Glutamatergic neuron (in vitro differentiated cells): ENCODE measurements around the gene PUS3. TPM values are rescaled to one million over a fixed set of nuclear protein-coding genes. Genes with fewer than 3 reads are reported as not detected.

Experiments
- DNase-seq: peaks from one replicate; pipeline ENCODE4 v3.0.0; 2022
- H3K27ac Mint-ChIP-seq: one replicate; pipeline ENCODE4 v1.8.0; 2020; ENCODE audit warnings: mild to moderate bottlenecking, mixed read lengths, inconsistent platforms; ENCODE audit not compliant: unreplicated experiment
- H3K27me3 Mint-ChIP-seq: one replicate; pipeline ENCODE4 v1.8.0; 2020; ENCODE audit warnings: mild to moderate bottlenecking, moderate library complexity, mixed read lengths, inconsistent platforms; ENCODE audit not compliant: unreplicated experiment
- H3K36me3 Mint-ChIP-seq: one replicate; pipeline ENCODE4 v1.8.0; 2020; ENCODE audit warnings: mild to moderate bottlenecking, mixed read lengths, inconsistent platforms; ENCODE audit not compliant: unreplicated experiment
- H3K4me1 Mint-ChIP-seq: one replicate; pipeline ENCODE4 v1.8.0; 2020; ENCODE audit warnings: mild to moderate bottlenecking, low read depth, mixed read lengths, inconsistent platforms; ENCODE audit not compliant: unreplicated experiment
- H3K4me3 Mint-ChIP-seq: one replicate; pipeline ENCODE4 v1.8.0; 2020; ENCODE audit warnings: mild to moderate bottlenecking, mixed read lengths, inconsistent platforms; ENCODE audit not compliant: unreplicated experiment
- H3K9me3 Mint-ChIP-seq: one replicate; pipeline ENCODE4 v1.8.0; 2020; ENCODE audit warnings: mild to moderate bottlenecking, moderate library complexity, mixed read lengths, inconsistent platforms; ENCODE audit not compliant: unreplicated experiment
- total RNA-seq: library from RNA; stranded (reverse); fragmentation: NEBNext Ultra II Directional; extraction: Animal tissue kit (Norgen Biotek cat#: 25700); gene quantifications from one replicate; pipeline ENCODE4 v1.2.1, GENCODE V29; 2021; ENCODE audit not compliant: unreplicated experiment
- TF ChIP-seq, protein P1 (sequence below): fragments of 200-600 bp; sonication (generic); IDR thresholded peaks from one replicate; pipeline ENCODE4 v1.5.0; 2021; ENCODE audit not compliant: partially characterized antibody, unreplicated experiment

Gene PUS3
- total RNA-seq, 1 donor from 2014 or later, result 12.6 TPM

DNA sequence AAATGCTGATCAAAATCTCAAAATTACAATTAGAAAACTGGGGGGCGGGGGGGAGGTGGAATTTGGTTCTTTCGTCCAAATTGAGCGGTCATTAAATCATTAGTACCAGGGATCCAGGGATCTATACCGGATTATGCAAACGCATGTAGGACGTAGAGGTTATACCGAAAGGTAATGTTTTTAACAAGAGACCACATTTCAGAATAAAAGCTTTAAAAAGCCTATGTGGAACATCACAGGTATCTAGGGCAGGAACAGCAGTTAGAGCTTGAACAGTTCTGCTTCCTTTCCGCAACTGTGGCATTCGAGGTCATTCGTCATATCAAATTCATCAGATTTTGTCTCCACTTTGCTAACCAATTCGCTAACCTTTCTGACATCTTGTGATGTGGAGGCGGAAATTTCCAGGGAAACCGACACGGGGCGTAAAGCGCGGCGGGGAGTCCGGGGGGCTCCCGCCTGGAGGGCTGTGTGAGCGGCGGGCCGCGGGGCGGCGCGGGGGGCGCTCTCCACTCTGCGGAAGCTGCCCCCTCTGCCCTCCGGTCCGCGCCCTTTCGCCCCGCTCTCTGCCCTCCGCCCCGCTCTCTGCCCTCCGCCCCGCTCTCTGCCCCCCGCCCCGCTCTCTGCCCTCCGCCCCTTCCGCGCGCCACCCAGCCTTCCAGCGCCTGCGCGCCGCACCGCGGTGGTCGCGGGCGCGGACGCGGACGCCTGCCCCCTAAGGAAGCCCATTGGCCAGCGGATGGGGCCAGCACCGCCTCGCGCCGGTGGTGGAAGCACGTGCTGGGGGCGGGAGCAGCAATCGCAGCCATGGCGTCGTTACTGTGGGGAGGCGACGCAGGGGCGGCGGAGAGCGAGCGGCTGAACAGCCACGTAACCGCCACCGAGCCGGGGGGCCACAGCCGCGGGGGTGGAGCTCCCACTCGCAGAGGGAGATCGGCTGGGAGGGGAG lies 979 bp upstream of the PUS3 start, which contains the start of gene DDX25:
Gene DDX25, plus strand, starts transcription at position 798 of the 949 bp plus-strand sequence. Its CDS starts 10 bp downstream, at position 808.
- H3K27ac Mint-ChIP-seq, result peak within 1 kb of the TSS; percentile 24
- H3K9me3 Mint-ChIP-seq, result peaks cover 8% of the 10 kb centered on the region
- peaks cover 8% of the 10 kb centered on the region for H3K36me3 Mint-ChIP-seq
- H3K4me1 Mint-ChIP-seq, result peaks cover 6% of the 10 kb centered on the region
- DNase-seq, result peak; percentile 88
- TF ChIP-seq, protein P1, sequence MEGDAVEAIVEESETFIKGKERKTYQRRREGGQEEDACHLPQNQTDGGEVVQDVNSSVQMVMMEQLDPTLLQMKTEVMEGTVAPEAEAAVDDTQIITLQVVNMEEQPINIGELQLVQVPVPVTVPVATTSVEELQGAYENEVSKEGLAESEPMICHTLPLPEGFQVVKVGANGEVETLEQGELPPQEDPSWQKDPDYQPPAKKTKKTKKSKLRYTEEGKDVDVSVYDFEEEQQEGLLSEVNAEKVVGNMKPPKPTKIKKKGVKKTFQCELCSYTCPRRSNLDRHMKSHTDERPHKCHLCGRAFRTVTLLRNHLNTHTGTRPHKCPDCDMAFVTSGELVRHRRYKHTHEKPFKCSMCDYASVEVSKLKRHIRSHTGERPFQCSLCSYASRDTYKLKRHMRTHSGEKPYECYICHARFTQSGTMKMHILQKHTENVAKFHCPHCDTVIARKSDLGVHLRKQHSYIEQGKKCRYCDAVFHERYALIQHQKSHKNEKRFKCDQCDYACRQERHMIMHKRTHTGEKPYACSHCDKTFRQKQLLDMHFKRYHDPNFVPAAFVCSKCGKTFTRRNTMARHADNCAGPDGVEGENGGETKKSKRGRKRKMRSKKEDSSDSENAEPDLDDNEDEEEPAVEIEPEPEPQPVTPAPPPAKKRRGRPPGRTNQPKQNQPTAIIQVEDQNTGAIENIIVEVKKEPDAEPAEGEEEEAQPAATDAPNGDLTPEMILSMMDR, result no peak
- peak within 1 kb of the TSS; percentile 88 for H3K4me3 Mint-ChIP-seq
- no peaks in the 10 kb centered on the region for H3K27me3 Mint-ChIP-seq

DNA sequence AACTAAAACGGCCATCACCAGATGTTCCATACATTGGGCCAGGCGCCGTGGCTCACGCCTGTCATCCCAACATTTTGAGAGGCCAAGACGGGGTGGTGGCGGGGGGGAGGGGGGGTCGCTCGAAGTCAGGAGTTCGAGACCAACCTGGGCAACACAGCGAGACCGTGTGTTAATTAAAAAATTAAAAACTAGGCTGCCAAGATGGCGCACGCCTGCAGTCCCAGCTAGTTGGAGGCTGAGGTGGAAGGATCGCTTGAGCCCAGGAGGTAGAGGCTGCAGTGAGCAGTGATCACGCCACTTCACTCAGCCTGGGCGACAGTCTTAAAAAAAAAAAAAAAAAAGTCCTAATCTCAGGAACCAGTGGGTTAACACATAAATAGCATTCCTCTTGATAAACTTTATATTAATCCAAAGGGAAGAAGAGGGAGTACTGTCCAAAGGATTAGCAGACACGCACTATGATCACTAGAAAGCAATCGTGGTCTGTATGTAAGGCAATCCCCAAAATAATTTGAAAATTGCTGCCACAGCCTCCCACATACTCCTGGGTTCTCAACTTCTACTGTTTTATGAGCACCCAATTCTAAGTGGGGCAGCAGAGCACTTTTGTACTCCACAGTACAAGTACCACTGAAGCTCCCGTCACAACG lies 604 bp downstream of the PUS3 start:
- DNase-seq, result no peak
- peaks cover 8% of the 10 kb centered on the region for H3K36me3 Mint-ChIP-seq
- H3K4me3 Mint-ChIP-seq, result peak overlapping the region; percentile 88
- H3K9me3 Mint-ChIP-seq, result peaks cover 8% of the 10 kb centered on the region
- TF ChIP-seq, protein P1, result no peak
- H3K4me1 Mint-ChIP-seq, result peaks cover 6% of the 10 kb centered on the region
- H3K27me3 Mint-ChIP-seq, result no peaks in the 10 kb centered on the region
- peak overlapping the region; percentile 85 for H3K27ac Mint-ChIP-seq

DNA sequence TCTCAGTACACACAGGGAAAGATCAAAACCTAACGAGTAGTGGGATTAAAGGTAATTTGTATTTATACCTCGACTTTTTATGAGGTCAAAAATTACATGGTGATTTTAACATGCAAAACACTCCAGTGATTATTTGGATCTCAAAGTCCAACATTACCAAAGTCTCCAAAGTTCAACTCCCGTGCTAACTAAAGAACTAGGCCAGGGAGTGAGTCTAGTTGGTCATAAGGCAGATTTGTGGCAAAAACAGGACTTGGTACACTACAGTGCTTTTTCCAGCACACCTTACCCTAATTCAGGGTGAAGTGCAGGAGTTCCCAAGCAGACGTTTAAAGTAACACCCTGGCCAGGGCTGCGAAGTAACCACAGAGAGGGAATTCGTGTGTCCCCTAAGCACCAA lies 1.1 kb downstream of the PUS3 start:
- H3K4me1 Mint-ChIP-seq, result peaks cover 6% of the 10 kb centered on the region
- TF ChIP-seq, protein P1, result no peak
- DNase-seq, result no peak
- H3K27me3 Mint-ChIP-seq, result no peaks in the 10 kb centered on the region
- no peak overlapping the region for H3K27ac Mint-ChIP-seq
- peaks cover 8% of the 10 kb centered on the region for H3K9me3 Mint-ChIP-seq
- peaks cover 8% of the 10 kb centered on the region for H3K36me3 Mint-ChIP-seq
- H3K4me3 Mint-ChIP-seq, result peak overlapping the region; percentile 76

DNA sequence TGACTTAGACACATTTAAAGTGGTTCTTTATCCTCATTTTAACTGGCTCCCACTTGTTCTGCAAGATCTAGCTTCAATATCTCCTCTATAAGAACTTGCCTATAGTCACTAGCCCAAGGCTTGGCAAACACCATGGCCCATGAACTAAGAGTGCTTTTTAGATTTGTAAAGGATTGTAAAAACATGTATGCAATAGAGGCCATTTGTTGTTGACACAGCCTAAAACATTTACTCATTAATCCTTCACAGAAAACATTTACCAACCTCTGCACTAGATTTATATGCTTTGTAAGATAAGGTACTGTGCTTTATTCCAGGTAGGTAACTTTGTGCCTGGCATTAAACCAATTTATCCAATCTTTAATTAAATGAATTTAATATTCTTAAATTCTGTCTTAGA lies 10.0 kb downstream of the PUS3 start:
- Mint-ChIP-seq H3K36me3 (no peaks in the 10 kb centered on the region), H3K4me3 (no peak overlapping the region), H3K4me1 (no peaks in the 10 kb centered on the region), H3K27me3 (no peaks in the 10 kb centered on the region), H3K27ac (no peak overlapping the region), H3K9me3 (peaks cover 5% of the 10 kb centered on the region)
- TF ChIP-seq, protein P1, result no peak
- DNase-seq, result no peak

DNA sequence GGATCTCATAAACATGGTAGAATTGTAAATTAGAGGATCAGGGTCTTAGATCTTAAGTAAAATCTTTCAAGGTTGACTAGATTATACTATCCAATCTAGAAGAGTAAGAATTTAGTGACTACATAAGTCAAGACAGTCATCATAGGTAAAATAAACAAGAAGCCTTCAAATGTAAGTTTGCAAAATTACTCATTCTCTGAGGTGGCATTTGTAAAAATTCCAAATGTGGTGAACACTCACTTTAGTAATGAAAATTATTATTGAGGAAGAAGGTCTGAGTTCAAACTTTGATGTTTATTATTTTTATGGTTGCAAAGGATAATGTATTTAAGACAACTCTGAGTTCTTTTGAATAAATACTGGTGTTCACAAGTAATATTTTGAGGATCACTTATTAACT lies 10.9 kb downstream of the PUS3 start:
- H3K9me3 Mint-ChIP-seq, result peaks cover 7% of the 10 kb centered on the region
- H3K4me3 Mint-ChIP-seq, result no peak overlapping the region
- no peak for DNase-seq
- H3K36me3 Mint-ChIP-seq, result no peaks in the 10 kb centered on the region
- H3K27ac Mint-ChIP-seq, result no peak overlapping the region
- H3K27me3 Mint-ChIP-seq, result peaks cover 3% of the 10 kb centered on the region
- H3K4me1 Mint-ChIP-seq, result peaks cover 2% of the 10 kb centered on the region
- TF ChIP-seq, protein P1, result no peak
